Activated naive CD4-positive, alpha-beta T cell treated with anti-CD3 and anti-CD28 coated beads for 36 hours (primary cell): ENCODE results near the gene MPV17. TPM values are rescaled to one million over a fixed set of nuclear protein-coding genes. Genes with fewer than 3 reads are reported as not detected.
"Not testable (repeated sequence)": the region's sequence is repeated elsewhere in the genome, so short reads cannot be mapped to it uniquely, and the experiment has no call there.

Experiments used
- CTCF ChIA-PET: fragments of 350-600 bp; sonication (Branson Sonifier 250); formaldehyde crosslinking; loops from one replicate; lab custom pipeline; 2021; ENCODE audit warnings: antibody characterized with exemption; lab: Charles Lee
- DNase-seq: peaks from one replicate; pipeline ENCODE4 v3.0.0-alpha.2; 2020
- H3K27ac Mint-ChIP-seq: one replicate; pipeline ENCODE4 v1.8.0; 2021; ENCODE audit warnings: mild to moderate bottlenecking, mixed read lengths
- H3K27me3 Mint-ChIP-seq: one replicate; pipeline ENCODE4 v1.8.0; 2021; ENCODE audit warnings: low read depth, mixed read lengths
- H3K36me3 Mint-ChIP-seq: one replicate; pipeline ENCODE4 v1.8.0; 2021; ENCODE audit warnings: low read depth, mixed read lengths
- H3K4me1 Mint-ChIP-seq: one replicate; pipeline ENCODE4 v1.8.0; 2021; ENCODE audit warnings: low read depth, mixed read lengths
- H3K4me3 Mint-ChIP-seq: one replicate; pipeline ENCODE4 v1.8.0; 2021; ENCODE audit warnings: mild to moderate bottlenecking, moderate library complexity, mixed read lengths
- H3K9me3 Mint-ChIP-seq: one replicate; pipeline ENCODE4 v1.8.0; 2021; ENCODE audit warnings: mixed read lengths
- intact Hi-C: fragments of 100-400 bp; cut with micrococcal nuclease; formaldehyde crosslinking; loops from one replicate; pipeline ENCODE4 v1.15.1; 2023
- total RNA-seq, 2 experiments: library from RNA; stranded (reverse); gene quantifications; one replicate each; pipeline ENCODE4 v1.2.3, GENCODE V29; 2021

MPV17 gene
- total RNA-seq, 2 experiments from 2014 or later = 80.2 to 82.3 TPM

DNA sequence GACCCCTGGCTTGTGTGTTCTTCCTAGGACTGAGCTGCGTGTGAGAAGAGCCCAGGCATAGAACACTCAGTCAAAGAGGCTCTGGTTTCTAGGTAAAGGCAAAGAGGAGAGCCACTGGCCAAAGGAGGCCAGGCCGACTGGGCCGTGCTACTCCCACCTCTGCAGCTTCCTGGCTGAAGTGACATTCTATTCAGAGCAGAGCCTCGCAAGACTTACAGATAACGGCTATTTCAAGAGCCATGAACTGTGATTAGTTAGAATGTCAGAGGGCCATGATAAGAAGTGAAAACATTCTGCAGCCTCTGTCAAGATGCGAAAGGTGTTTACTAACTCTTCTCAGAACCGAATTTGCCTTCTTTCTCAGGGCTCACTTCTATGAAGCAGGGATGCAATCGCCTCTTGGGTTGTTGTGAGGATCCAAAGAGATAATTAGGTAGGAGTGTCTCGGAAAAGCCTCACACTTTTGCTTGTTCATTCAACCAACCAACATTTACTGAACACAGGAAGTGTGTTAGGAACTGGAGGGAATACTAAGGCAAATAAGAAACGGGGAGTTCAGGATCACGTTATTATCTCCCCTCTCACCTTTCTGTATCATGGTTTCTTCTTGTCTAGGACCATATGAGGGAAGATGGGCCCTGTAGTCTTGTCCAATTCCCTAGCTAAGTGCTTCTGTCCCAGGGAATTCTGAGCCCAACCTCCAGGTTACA, 51.1 kb downstream of the MPV17 start:
- no peaks in the 10 kb centered on the region for H3K9me3 Mint-ChIP-seq
- intact Hi-C loops = no loop called here
- no peak overlapping the region for H3K27ac Mint-ChIP-seq
- H3K36me3 Mint-ChIP-seq = no peaks in the 10 kb centered on the region
- H3K4me3 Mint-ChIP-seq = no peak overlapping the region
- no peaks in the 10 kb centered on the region for H3K4me1 Mint-ChIP-seq
- no peak for DNase-seq
- H3K27me3 Mint-ChIP-seq = peaks cover 3% of the 10 kb centered on the region
- CTCF ChIA-PET = interaction anchor here (0.6 to 3.5 kb wide), 5 partner anchors 8 to 426 kb away, joined by 4 to 20 read pairs (median 5); no protein-coding TSS in a partner anchor

DNA sequence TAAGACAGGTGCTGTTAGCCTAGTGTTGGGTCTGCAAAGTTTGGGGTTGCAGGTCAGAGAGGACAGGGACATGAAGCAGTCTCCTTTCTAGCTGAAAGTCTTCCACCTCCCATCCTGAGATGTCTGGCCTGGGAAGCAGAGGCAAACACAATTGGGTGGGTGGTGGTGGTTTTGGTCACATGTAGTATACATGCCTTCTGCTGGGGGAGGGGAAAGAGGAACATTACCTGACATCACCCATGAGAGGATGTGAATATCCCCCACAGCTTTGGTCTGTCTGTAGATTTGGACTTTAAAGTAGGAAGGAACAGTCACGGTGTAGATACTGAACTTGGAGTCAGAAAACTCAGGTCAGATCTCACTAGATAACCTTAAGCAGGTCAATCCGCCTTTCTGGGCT, 52.2 kb downstream of the MPV17 start:
- Mint-ChIP-seq H3K27me3 (peaks cover 3% of the 10 kb centered on the region), H3K9me3 (no peaks in the 10 kb centered on the region), H3K4me3 (no peak overlapping the region), H3K27ac (no peak overlapping the region), H3K4me1 (no peaks in the 10 kb centered on the region), H3K36me3 (no peaks in the 10 kb centered on the region)
- CTCF ChIA-PET = interaction anchor here (0.6 to 3.5 kb wide), 3 partner anchors 9 to 162 kb away, joined by 3 to 20 read pairs (median 6); no protein-coding TSS in a partner anchor
- intact Hi-C loops = no loop called here
- no peak for DNase-seq

DNA sequence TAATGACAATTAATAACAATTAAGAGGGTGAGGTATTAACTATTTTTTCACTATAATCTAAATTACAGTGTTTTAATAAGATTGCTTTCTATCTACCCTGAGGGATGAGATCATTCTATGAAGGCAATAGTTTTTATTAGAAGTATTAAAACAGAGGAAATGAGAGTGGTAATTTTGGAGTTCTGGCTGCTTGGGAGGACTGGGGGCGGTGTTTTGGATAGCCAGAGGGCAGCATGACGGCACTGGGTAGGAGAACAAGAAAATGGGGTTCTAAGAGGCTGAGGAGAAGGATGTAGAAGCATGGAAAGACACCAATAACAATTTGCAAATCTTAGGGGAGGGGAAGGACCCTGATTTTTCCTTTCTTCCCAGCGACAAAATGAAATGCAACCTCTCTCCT, 52.8 kb downstream of the MPV17 start:
- H3K9me3 Mint-ChIP-seq = no peaks in the 10 kb centered on the region
- H3K27me3 Mint-ChIP-seq = peaks cover 8% of the 10 kb centered on the region
- no peaks in the 10 kb centered on the region for H3K36me3 Mint-ChIP-seq
- H3K27ac Mint-ChIP-seq = no peak overlapping the region
- intact Hi-C loops = no loop called here
- no peak overlapping the region for H3K4me3 Mint-ChIP-seq
- CTCF ChIA-PET = interaction anchor here (1.0 to 3.5 kb wide), 2 partner anchors 10 to 32 kb away, joined by 6 to 20 read pairs; no protein-coding TSS in a partner anchor
- no peak for DNase-seq
- peaks cover 3% of the 10 kb centered on the region for H3K4me1 Mint-ChIP-seq

DNA sequence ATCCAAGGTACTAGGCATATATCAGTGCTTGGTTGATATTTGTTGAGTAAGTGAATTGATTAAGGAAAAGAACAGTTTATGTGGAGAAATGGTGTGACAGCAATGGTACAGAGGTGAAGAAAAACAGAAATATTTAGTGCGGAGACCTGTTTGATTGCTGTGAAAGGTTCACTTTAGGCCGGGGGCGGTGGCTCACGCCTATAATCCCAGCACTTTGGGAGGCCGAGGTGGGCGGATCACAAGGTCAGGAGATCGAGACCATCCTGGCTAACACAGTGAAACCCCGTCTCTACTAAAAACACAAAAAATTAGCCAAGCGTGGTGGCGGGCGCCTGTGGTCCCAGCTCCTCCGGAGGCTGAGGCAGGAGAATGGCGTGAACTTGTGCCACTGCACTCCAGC, 54.6 kb downstream of the MPV17 start:
- H3K4me1 Mint-ChIP-seq = peaks cover 15% of the 10 kb centered on the region
- H3K9me3 Mint-ChIP-seq, H3K27ac Mint-ChIP-seq, DNase-seq, H3K36me3 Mint-ChIP-seq, H3K4me3 Mint-ChIP-seq, intact Hi-C loops: not testable (repeated sequence)
- CTCF ChIA-PET = interaction anchor here (0.8 to 0.9 kb wide), 2 partner anchors 11 kb away, joined by 3 to 4 read pairs; no protein-coding TSS in a partner anchor
- peaks cover 21% of the 10 kb centered on the region for H3K27me3 Mint-ChIP-seq

GRCh38 chr2:27265536-27265870, 57.4 kb downstream of the MPV17 start:
- DNase-seq = no peak
- H3K4me3 Mint-ChIP-seq = peak overlapping the region; percentile 39
- H3K27ac Mint-ChIP-seq = no peak overlapping the region
- peaks cover 39% of the 10 kb centered on the region for H3K27me3 Mint-ChIP-seq
- H3K4me1 Mint-ChIP-seq = peaks cover 26% of the 10 kb centered on the region
- H3K36me3 Mint-ChIP-seq = no peaks in the 10 kb centered on the region
- CTCF ChIA-PET = interaction anchor here (0.6 to 5.1 kb wide), 13 partner anchors 8 to 420 kb away, joined by 3 to 44 read pairs (median 3); partner anchors contain the start of genes KHK and TRIM54
- H3K9me3 Mint-ChIP-seq = no peaks in the 10 kb centered on the region
- intact Hi-C loops = loop anchor here (1.0 kb wide), 1 partner anchor 15 kb away; no protein-coding TSS in a partner anchor

DNA sequence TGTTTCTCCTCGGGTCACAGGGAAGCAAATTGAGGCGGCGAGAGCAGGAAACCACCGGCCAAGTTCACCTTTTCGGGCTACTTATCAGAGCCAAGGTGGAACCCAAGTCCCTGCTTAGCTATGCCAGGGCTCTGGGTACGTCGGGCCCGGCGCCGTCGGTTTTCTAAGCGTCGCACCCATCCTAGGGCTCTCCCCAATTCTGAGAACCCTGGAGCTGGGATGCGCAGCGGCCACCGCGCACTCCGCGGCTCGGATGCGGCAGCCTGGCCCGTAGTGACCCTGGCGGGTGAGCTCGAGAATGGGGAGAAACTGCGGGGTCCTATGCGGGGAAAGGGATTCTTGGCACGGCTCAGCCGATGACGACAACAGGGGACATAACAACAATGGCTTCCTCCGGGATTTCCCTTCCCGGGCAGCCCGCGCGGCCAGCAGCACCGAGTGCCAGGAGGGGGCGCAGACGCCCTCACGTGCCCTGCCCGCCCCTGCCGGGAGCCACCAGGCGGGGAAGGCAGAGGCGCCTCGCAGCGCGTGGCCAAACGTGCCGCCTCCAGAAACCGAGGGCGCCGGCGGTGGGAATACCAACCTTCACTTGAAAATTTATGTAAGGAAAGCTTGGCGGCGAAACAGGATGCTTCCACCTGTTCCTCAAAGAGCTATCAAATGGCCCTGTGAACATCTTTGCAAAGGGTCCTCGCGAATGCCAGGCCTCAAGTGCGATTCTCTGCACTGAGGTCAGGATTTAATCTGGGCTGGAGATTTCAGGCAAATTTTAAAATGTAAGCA, 58.0 kb downstream of the MPV17 start:
- Mint-ChIP-seq H3K4me1 (peaks cover 26% of the 10 kb centered on the region), H3K36me3 (no peaks in the 10 kb centered on the region), H3K4me3 (peak overlapping the region; percentile 77), H3K27ac (no peak overlapping the region), H3K9me3 (no peaks in the 10 kb centered on the region), H3K27me3 (peaks cover 44% of the 10 kb centered on the region)
- DNase-seq = peak; percentile 81
- intact Hi-C loops = loop anchor here (1.0 to 5.0 kb wide), 3 partner anchors 15 to 168 kb away; no protein-coding TSS in a partner anchor
- CTCF ChIA-PET = interaction anchor here (0.6 to 5.1 kb wide), 17 partner anchors 8 to 419 kb away, joined by 3 to 44 read pairs (median 4); partner anchors contain the start of genes KHK and TRIM54

DNA sequence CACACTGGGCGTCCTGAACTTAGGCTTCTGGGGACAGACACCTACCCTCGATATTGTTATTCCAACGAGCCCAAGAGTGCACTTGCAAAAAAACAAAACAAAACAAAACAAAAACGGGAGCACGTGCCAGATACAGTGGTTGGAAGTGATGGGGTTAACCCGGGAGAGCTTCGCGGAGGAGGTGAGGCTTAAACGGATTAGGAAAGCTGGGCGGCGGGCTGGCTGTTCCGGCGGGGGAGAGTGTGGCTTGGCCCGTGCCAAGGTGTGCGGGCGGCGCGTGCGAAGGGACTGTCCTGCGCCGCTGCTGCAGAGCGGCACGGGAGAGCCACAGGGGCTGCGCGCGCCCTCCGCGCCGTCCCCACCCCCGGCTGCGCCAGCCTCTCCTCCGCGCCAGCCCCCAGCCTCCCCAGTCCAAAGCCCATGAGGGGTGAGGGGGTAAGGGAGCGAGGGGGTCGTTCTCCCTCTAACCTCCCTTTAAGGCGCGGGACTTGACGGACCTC, 58.6 kb downstream of the MPV17 start:
- Mint-ChIP-seq H3K27ac (no peak overlapping the region), H3K4me3 (peak overlapping the region; percentile 77), H3K36me3 (no peaks in the 10 kb centered on the region), H3K9me3 (no peaks in the 10 kb centered on the region), H3K4me1 (peaks cover 26% of the 10 kb centered on the region), H3K27me3 (peaks cover 45% of the 10 kb centered on the region)
- peak; percentile 39 for DNase-seq
- CTCF ChIA-PET = interaction anchor here (0.8 to 5.1 kb wide), 10 partner anchors 9 to 177 kb away, joined by 3 to 44 read pairs (median 4); partner anchors contain the start of gene KHK
- intact Hi-C loops = loop anchor here (5.0 kb wide), 2 partner anchors 38 to 167 kb away; no protein-coding TSS in a partner anchor

- no peak overlapping the region for H3K27ac Mint-ChIP-seq
- H3K36me3 Mint-ChIP-seq = no peaks in the 10 kb centered on the region
- intact Hi-C loops = loop anchor here (5.0 kb wide), 2 partner anchors 39 to 166 kb away; no protein-coding TSS in a partner anchor
- H3K4me3 Mint-ChIP-seq = peak overlapping the region; percentile 77
- no peak for DNase-seq
- peaks cover 26% of the 10 kb centered on the region for H3K4me1 Mint-ChIP-seq
- CTCF ChIA-PET = interaction anchor here (0.9 to 5.1 kb wide), 6 partner anchors 15 to 160 kb away, joined by 4 to 44 read pairs (median 5); no protein-coding TSS in a partner anchor
- peaks cover 48% of the 10 kb centered on the region for H3K27me3 Mint-ChIP-seq
- no peaks in the 10 kb centered on the region for H3K9me3 Mint-ChIP-seq
These were observed 59.3 kb downstream of the MPV17 start for GRCh38 chr2:27263287-27264252.

DNA sequence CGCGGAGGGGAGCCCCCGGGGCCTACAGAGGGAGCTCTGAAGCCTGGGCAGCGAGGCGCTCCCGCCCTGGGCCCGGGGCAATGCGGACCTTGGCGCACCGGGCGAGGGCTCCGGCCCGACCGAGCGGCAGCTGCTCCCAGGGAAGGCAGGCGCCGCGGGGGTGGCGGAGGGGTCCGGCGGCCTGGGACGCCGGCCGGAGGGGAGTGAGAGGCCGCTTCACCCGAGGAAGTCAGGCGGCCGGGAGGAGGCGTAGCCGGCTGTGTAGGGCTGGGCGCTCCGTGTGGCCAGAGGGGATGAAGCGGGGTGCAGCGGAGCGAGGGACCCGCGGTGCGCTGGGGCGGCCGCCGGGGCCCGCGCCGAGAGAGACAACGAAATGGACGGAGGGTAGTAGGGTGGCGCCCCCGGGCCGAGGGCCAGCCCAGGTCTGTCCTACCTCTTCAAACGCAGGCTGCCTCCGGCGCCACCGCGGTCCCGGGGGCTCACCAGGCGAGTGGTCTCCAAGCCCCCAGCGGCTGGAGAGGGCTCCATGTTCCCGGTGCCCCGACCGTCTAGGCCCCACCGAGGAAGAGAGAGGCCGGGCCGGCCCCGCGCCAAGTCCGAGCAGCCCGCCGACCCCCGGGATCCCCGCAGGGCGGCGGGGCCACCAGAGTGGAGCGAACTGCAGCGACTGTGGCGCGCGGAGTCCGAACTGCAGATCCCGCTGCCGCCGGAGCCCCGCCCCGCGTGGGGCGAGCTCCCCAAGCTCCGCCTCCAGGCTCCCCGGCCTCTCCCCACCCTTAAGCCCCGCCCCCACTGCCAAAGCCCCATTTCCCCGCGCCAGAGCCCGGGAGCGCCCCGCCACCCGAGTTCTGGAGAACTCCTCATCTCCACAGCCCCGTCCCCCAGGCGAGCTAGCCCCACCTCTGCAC, 60.3 kb downstream of the MPV17 start, which contains the start of gene SLC30A3:
TSS of gene SLC30A3 (minus strand) at position 669 of the 908 bp plus-strand sequence. CDS start at position 528, 141 bp downstream.
- peaks cover 53% of the 10 kb centered on the region for H3K27me3 Mint-ChIP-seq
- H3K4me3 Mint-ChIP-seq = peak within 1 kb of the TSS; percentile 77
- intact Hi-C loops = loop anchor here (5.0 kb wide), 2 partner anchors 40 to 165 kb away; no protein-coding TSS in a partner anchor

DNA sequence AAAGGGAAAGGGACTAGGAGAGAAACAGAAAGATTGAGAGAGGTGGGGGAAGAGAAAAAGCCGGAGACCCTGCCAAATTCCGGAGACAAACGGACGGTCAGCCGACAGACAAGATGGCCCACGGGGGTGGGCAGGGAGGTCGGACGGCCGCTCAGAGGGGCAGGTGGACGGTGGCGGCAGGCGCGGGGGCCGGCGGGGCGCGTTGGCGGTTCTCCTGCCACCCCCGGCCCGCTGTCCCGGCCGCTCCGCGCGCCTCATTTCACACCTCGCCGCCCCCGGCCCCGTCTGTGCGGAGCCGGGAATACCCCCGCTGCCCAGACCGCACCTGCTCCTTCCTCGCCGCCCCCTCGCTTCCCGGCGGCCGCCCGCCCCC, 61.0 kb downstream of the MPV17 start:
- Mint-ChIP-seq H3K4me3 (peak overlapping the region; percentile 41), H3K9me3 (no peaks in the 10 kb centered on the region), H3K27ac (no peak overlapping the region), H3K27me3 (peaks cover 60% of the 10 kb centered on the region), H3K4me1 (peaks cover 26% of the 10 kb centered on the region), H3K36me3 (no peaks in the 10 kb centered on the region)
- no peak for DNase-seq
- CTCF ChIA-PET = interaction anchor here (1.0 kb wide), 1 partner anchor 18 kb away, joined by 3 read pairs; no protein-coding TSS in a partner anchor
- intact Hi-C loops = loop anchor here (5.0 kb wide), 2 partner anchors 40 to 165 kb away; no protein-coding TSS in a partner anchor

More for the DNA sequence above, 60.3 kb downstream of the MPV17 start, which contains the start of gene SLC30A3:
- DNase-seq = peak; percentile 74
- no peaks in the 10 kb centered on the region for H3K36me3 Mint-ChIP-seq
- H3K9me3 Mint-ChIP-seq = no peaks in the 10 kb centered on the region
- H3K27ac Mint-ChIP-seq = no peak within 1 kb of the TSS
- CTCF ChIA-PET = interaction anchor here (0.9 to 5.1 kb wide), 2 partner anchors 17 to 21 kb away, joined by 4 to 44 read pairs; no protein-coding TSS in a partner anchor
- peaks cover 26% of the 10 kb centered on the region for H3K4me1 Mint-ChIP-seq
